NB4 (cell line): ENCODE results near the gene ZRSR2.

Source experiments
- CTCF ChIP-seq: IDR thresholded peaks from one replicate; pipeline ENCODE4 v1.5.1; 2012; ENCODE audit warnings: low read depth, low read length
- MAX ChIP-seq: IDR thresholded peaks from 2 replicates; pipeline ENCODE4 v1.6.1; 2011; ENCODE audit warnings: low read depth, low read length
- MYC ChIP-seq: IDR thresholded peaks from 2 replicates; pipeline ENCODE4 v1.6.1; 2011; ENCODE audit warnings: low read depth, low read length
- POLR2A ChIP-seq: IDR thresholded peaks from 2 replicates; pipeline ENCODE4 v1.6.1; 2011; ENCODE audit warnings: mild to moderate bottlenecking; ENCODE audit not compliant: insufficient read length; ENCODE audit errors: extremely low read depth

GRCh38 chrX:15864023-15864422 lies 73.7 kb downstream of the ZRSR2 start:
- TF ChIP-seq CTCF (no peak), POLR2A (no peak), MAX (no peak), MYC (no peak)
